OCI-LY1 (cell line): ENCODE data around the gene LMOD1.

Source experiments
- H2AFZ ChIP-seq: fragments of 200-600 bp; sonication (generic), shearing (Covaris generic); 2 replicates; pipeline ENCODE4 v1.6.0; 2014; ENCODE audit warnings: antibody characterized with exemption, mild to moderate bottlenecking, low read length
- H3F3A ChIP-seq: fragments of 200-600 bp; sonication (generic), shearing (Covaris generic); 2 replicates; pipeline ENCODE4 v1.6.0; 2014; ENCODE audit warnings: mild to moderate bottlenecking, antibody characterized with exemption, low read length, moderate library complexity; ENCODE audit not compliant: insufficient read depth
- H3K27ac ChIP-seq: fragments of 200-600 bp; sonication (generic); 2 replicates; pipeline ENCODE4 v1.5.1; 2014; ENCODE audit warnings: low read length, mixed run types, mild to moderate bottlenecking, low read depth; ENCODE audit not compliant: poor library complexity, severe bottlenecking
- H3K27me3 ChIP-seq: fragments of 200-600 bp; sonication (generic); 2 replicates; pipeline ENCODE4 v1.6.0; 2014; ENCODE audit warnings: antibody characterized with exemption, mild to moderate bottlenecking, low read length, moderate library complexity; ENCODE audit not compliant: insufficient read depth
- H3K36me3 ChIP-seq: fragments of 200-600 bp; sonication (generic); 2 replicates; pipeline ENCODE4 v1.6.1; 2014; ENCODE audit warnings: mild to moderate bottlenecking, antibody characterized with exemption, low read length, moderate library complexity, mixed read lengths; ENCODE audit not compliant: insufficient read depth
- H3K4me1 ChIP-seq: fragments of 200-600 bp; sonication (generic); 2 replicates; pipeline ENCODE4 v1.5.1; 2014; ENCODE audit warnings: mild to moderate bottlenecking, low read length, moderate library complexity; ENCODE audit not compliant: insufficient read depth, severe bottlenecking
- H3K4me2 ChIP-seq: fragments of 200-600 bp; sonication (generic), shearing (Covaris generic); 2 replicates; pipeline ENCODE4 v1.6.1; 2014; ENCODE audit warnings: low read length
- H3K4me3 ChIP-seq: fragments of 200-600 bp; sonication (generic); 2 replicates; pipeline ENCODE4 v1.5.1; 2014; ENCODE audit warnings: low read length, low read depth, mild to moderate bottlenecking, mixed read lengths; ENCODE audit not compliant: poor library complexity, severe bottlenecking
- H3K79me2 ChIP-seq: fragments of 200-600 bp; shearing (Covaris generic); 2 replicates; pipeline ENCODE4 v1.6.1; 2016; ENCODE audit warnings: mixed run types, low read length, mixed read lengths; ENCODE audit not compliant: insufficient read depth
- H3K9ac ChIP-seq: fragments of 200-600 bp; sonication (generic), shearing (Covaris generic); 2 replicates; pipeline ENCODE4 v1.6.1; 2014; ENCODE audit warnings: mild to moderate bottlenecking, low read length, mixed read lengths
- H3K9me2 ChIP-seq: fragments of 200-600 bp; sonication (generic), shearing (Covaris generic); 2 replicates; pipeline ENCODE4 v1.6.1; 2014; ENCODE audit warnings: low read depth, mild to moderate bottlenecking, low read length, mixed read lengths
- H3K9me3 ChIP-seq: fragments of 200-600 bp; shearing (Covaris generic); 2 replicates; pipeline ENCODE4 v1.6.1; 2014; ENCODE audit warnings: low read length, mixed read lengths
- H4K20me1 ChIP-seq: fragments of 200-600 bp; sonication (generic), shearing (Covaris generic); 2 replicates; pipeline ENCODE4 v1.6.0; 2016; ENCODE audit warnings: mild to moderate bottlenecking, low read length; ENCODE audit not compliant: insufficient read depth
- CTCF ChIP-seq: fragments of 200-600 bp; sonication (generic), shearing (Covaris generic); IDR thresholded peaks from 2 replicates; pipeline ENCODE4 v1.5.1; 2017; ENCODE audit warnings: mild to moderate bottlenecking, antibody characterized with exemption, low read length, moderate library complexity, mixed read lengths
- EZH2 ChIP-seq: fragments of 200-600 bp; sonication (generic), shearing (Covaris generic); IDR thresholded peaks from 2 replicates; pipeline ENCODE4 v1.8.0; 2017; ENCODE audit warnings: borderline replicate concordance, mixed run types, mild to moderate bottlenecking, antibody characterized with exemption, low read length, moderate library complexity, mixed read lengths

The LMOD1 gene

GRCh38 chr1:201944639-201945038, 1.7 kb downstream of the LMOD1 start:
- H3K9me2 ChIP-seq: no peaks in the 10 kb centered on the region
- H3K79me2 ChIP-seq: no peaks in the 10 kb centered on the region
- no peak overlapping the region for H3K27ac ChIP-seq
- no peaks in the 10 kb centered on the region for H3K36me3 ChIP-seq
- H3K9me3 ChIP-seq: no peaks in the 10 kb centered on the region
- no peaks in the 10 kb centered on the region for H3K27me3 ChIP-seq
- TF ChIP-seq CTCF (no peak), EZH2 (no peak)
- H3K9ac ChIP-seq: no peak overlapping the region
- no peak overlapping the region for H3K4me2 ChIP-seq
- no peaks in the 10 kb centered on the region for H4K20me1 ChIP-seq
- no peak overlapping the region for H3K4me3 ChIP-seq
- H3F3A ChIP-seq: no peaks in the 10 kb centered on the region
- no peak overlapping the region for H2AFZ ChIP-seq
- H3K4me1 ChIP-seq: no peaks in the 10 kb centered on the region

- no peak overlapping the region for H2AFZ ChIP-seq
- H3F3A ChIP-seq: no peaks in the 10 kb centered on the region
- no peaks in the 10 kb centered on the region for H4K20me1 ChIP-seq
- no peak overlapping the region for H3K9ac ChIP-seq
- no peaks in the 10 kb centered on the region for H3K9me3 ChIP-seq
- no peak overlapping the region for H3K27ac ChIP-seq
- H3K9me2 ChIP-seq: no peaks in the 10 kb centered on the region
- H3K27me3 ChIP-seq: no peaks in the 10 kb centered on the region
- H3K36me3 ChIP-seq: no peaks in the 10 kb centered on the region
- no peaks in the 10 kb centered on the region for H3K4me1 ChIP-seq
- no peak for TF ChIP-seq EZH2
- no peak for TF ChIP-seq CTCF
- H3K4me3 ChIP-seq: no peak overlapping the region
- H3K4me2 ChIP-seq: no peak overlapping the region
- no peaks in the 10 kb centered on the region for H3K79me2 ChIP-seq
These were observed 2.3 kb downstream of the LMOD1 start for GRCh38 chr1:201944002-201944401.

- no peaks in the 10 kb centered on the region for H4K20me1 ChIP-seq
- no peak overlapping the region for H3K9ac ChIP-seq
- no peak overlapping the region for H2AFZ ChIP-seq
- H3K4me2 ChIP-seq: no peak overlapping the region
- no peaks in the 10 kb centered on the region for H3K79me2 ChIP-seq
- H3K27ac ChIP-seq: no peak overlapping the region
- no peaks in the 10 kb centered on the region for H3K9me2 ChIP-seq
- H3F3A ChIP-seq: no peaks in the 10 kb centered on the region
- no peak overlapping the region for H3K4me3 ChIP-seq
- no peaks in the 10 kb centered on the region; the same call in 1 of the 2 replicates for H3K27me3 ChIP-seq
- no peak for TF ChIP-seq EZH2
- TF ChIP-seq CTCF: no peak
- no peaks in the 10 kb centered on the region for H3K36me3 ChIP-seq
- H3K9me3 ChIP-seq: no peaks in the 10 kb centered on the region
- H3K4me1 ChIP-seq: no peaks in the 10 kb centered on the region
These were observed 4.2 kb downstream of the LMOD1 start for GRCh38 chr1:201942129-201942495.
